ENCODE results near the gene TSPAN5.

DNA sequence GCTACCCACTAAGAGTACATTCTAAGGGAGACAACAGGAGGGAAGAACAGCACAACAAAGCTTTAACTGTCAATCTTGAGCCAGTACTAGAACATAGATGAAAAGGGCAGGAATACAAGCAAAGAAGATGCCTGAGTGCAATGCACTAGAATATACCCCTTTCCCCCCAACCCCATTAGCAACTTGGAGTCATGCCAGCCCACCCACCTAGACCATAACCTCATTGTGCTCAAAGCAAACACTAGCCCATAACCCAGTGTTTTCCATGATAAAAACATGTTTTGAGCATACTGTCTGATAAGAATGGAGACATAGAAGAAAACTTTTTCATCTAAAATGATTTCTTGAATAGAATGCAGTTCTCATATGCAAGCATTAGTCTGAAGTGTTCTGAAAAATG, 214.0 kb downstream of the TSPAN5 start:
- TF ChIP-seq, protein P1, sequence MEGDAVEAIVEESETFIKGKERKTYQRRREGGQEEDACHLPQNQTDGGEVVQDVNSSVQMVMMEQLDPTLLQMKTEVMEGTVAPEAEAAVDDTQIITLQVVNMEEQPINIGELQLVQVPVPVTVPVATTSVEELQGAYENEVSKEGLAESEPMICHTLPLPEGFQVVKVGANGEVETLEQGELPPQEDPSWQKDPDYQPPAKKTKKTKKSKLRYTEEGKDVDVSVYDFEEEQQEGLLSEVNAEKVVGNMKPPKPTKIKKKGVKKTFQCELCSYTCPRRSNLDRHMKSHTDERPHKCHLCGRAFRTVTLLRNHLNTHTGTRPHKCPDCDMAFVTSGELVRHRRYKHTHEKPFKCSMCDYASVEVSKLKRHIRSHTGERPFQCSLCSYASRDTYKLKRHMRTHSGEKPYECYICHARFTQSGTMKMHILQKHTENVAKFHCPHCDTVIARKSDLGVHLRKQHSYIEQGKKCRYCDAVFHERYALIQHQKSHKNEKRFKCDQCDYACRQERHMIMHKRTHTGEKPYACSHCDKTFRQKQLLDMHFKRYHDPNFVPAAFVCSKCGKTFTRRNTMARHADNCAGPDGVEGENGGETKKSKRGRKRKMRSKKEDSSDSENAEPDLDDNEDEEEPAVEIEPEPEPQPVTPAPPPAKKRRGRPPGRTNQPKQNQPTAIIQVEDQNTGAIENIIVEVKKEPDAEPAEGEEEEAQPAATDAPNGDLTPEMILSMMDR (IDR thresholded peaks at IDR 0.05; ENCODE audit: insufficient read depth, low read length), result no peak
- TF ChIP-seq POLR2AphosphoS5 (IDR thresholded peaks at IDR 0.05; ENCODE audit: low read depth) (no peak), GABPA (IDR thresholded peaks at IDR 0.05; ENCODE audit: low read depth) (no peak)

All from HL-60 (cell line).